Measurements from ENCODE around the gene PLA2G1B.

GRCh38 chr12:120339256-120339655, 11.7 kb upstream of the PLA2G1B start:
- TF ChIP-seq REST (IDR thresholded peaks at IDR 0.05; ENCODE audit: insufficient read depth in 1 of 2, low read depth in 2 of 2, low read length in 2 of 2) (no peak), TAF1 (IDR thresholded peaks at IDR 0.05; ENCODE audit: borderline replicate concordance, insufficient read depth, low read length) (no peak), POLR2AphosphoS5 (IDR thresholded peaks at IDR 0.05; ENCODE audit: low read depth, low read length) (no peak), FOXP2 (optimal IDR thresholded peaks at IDR 0.05; ENCODE audit: borderline replicate concordance, extremely low read depth, extremely low read length, insufficient read depth) (no peak), SIN3A (IDR thresholded peaks at IDR 0.05; ENCODE audit: borderline replicate concordance, insufficient read depth, low read length) (no peak)
